WTC11 (cell line): Measurements from ENCODE around the gene SLC25A30. TPM values are rescaled to one million over a fixed set of nuclear protein-coding genes. Genes with fewer than 3 reads are reported as not detected.
A peak's percentile ranks its signal among the peaks of the same experiment; 100 is the strongest.
"Not testable (repeated sequence)": the region's sequence is repeated elsewhere in the genome, so short reads cannot be mapped to it uniquely, and the experiment has no call there.

Experiments
- ATAC-seq: fragments of 200-7000 bp; cut with Tn5 transposase; 2 replicates; pipeline ENCODE4 v1.10.0; 2021; ENCODE audit warnings: mild to moderate bottlenecking, moderate library complexity
- CTCF ChIA-PET: fragments of 300-600 bp; sonication (Branson Sonifier 250); formaldehyde crosslinking; loops from one replicate; lab custom pipeline; 2021; ENCODE audit warnings: antibody characterized with exemption; lab: Charles Lee
- POLR2A ChIA-PET: fragments of 350-600 bp; sonication (Branson Sonifier 250); formaldehyde crosslinking; loops from one replicate; lab custom pipeline; 2021; ENCODE audit warnings: antibody characterized with exemption; lab: Charles Lee
- DNase-seq: peaks from one replicate; pipeline ENCODE4 v3.0.0; 2021; ENCODE audit warnings: low spot score
- H3K27ac Mint-ChIP-seq: 2 replicates; pipeline ENCODE4 v1.8.0; 2021; ENCODE audit warnings: mixed read lengths
- H3K27me3 Mint-ChIP-seq: 2 replicates; pipeline ENCODE4 v1.8.0; 2021; ENCODE audit warnings: low read depth, mild to moderate bottlenecking, moderate library complexity, mixed read lengths
- H3K36me3 Mint-ChIP-seq: 2 replicates; pipeline ENCODE4 v1.8.0; 2021; ENCODE audit warnings: mixed read lengths
- H3K4me1 Mint-ChIP-seq: 2 replicates; pipeline ENCODE4 v1.8.0; 2022; ENCODE audit warnings: mixed read lengths
- H3K4me3 Mint-ChIP-seq: 2 replicates; pipeline ENCODE4 v1.8.0; 2021; ENCODE audit warnings: mild to moderate bottlenecking, moderate library complexity, mixed read lengths
- H3K9me3 Mint-ChIP-seq: 2 replicates; pipeline ENCODE4 v1.8.0; 2021; ENCODE audit warnings: mixed read lengths
- FOXK1 ChIP-seq: sonication (generic); formaldehyde crosslinking; IDR thresholded peaks from 2 replicates; pipeline ENCODE4 v1.8.0; 2022; ENCODE audit warnings: mild to moderate bottlenecking, moderate library complexity, missing genetic modification reagents
- HMGA2 ChIP-seq: fragments of 250-450 bp; sonication (Bioruptor Pico); IDR thresholded peaks from 2 replicates; pipeline ENCODE4 v1.4.0; 2021; ENCODE audit warnings: mild to moderate bottlenecking, moderate library complexity
- TP53 ChIP-seq: sonication (generic); formaldehyde crosslinking; IDR thresholded peaks from 2 replicates; pipeline ENCODE4 v1.8.1; 2023; ENCODE audit warnings: mild to moderate bottlenecking, missing genetic modification reagents
- total RNA-seq: library from RNA; stranded (reverse); gene quantifications from 3 replicates; pipeline ENCODE4 v1.2.3, GENCODE V29; 2021

SLC25A30 gene
- total RNA-seq, 1 experiment from 2014 or later, result 8.2 TPM

DNA sequence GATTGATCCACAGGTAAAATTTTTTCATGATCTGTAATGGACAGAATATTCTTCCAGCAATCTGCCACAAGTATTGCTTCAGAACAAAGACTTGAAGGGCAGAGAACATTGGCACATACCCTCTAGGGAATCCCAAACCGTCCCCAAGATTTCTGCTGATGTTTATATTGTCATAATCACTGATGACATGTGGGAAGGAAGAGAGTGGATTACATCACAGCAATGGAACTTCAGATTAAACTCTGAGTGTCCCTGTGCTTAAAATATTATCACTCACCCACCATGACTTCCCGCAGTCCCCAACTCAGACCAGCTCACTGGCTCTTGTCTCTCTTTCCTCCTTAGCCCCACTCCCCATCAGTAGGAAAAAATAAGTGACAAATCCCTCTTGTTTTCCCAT is 68.7 kb downstream of the SLC25A30 start:
- Mint-ChIP-seq H3K36me3 (peaks cover 40% of the 10 kb centered on the region), H3K27ac (no peak overlapping the region), H3K4me3 (no peak overlapping the region)

DNA sequence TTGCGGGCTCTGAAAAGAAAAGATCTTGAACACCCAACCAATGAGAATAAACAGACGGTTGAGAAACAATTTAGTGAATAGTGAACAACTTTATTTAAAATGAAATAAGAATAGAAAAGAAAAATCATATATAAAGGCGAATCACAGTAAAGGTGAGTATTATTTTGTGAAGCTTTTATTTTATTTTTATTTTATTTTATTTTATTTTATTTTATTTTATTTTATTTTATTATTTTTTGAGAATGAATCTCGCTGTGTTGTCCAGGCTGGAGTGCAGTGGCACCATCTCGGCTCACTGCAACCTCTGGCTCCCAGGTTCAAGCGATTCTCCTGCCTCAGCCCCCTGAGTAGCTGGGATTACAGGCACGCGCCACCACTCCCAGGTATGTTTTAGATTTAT is 74.1 kb downstream of the SLC25A30 start:
- CTCF ChIA-PET, H3K27me3 Mint-ChIP-seq, DNase-seq, POLR2A ChIA-PET, H3K27ac Mint-ChIP-seq, H3K4me3 Mint-ChIP-seq, H3K9me3 Mint-ChIP-seq, ATAC-seq: not testable (repeated sequence)
- TF ChIP-seq HMGA2 (CRISPR knock-in tag), result peak; percentile 91
- Mint-ChIP-seq H3K36me3 (peaks cover 34% of the 10 kb centered on the region), H3K4me1 (peaks cover 17% of the 10 kb centered on the region)

More for the DNA sequence above, 68.7 kb downstream of the SLC25A30 start:
- TF ChIP-seq FOXK1 (CRISPR knock-in tag) (no peak), TP53 (CRISPR knock-in tag) (no peak)
- ChIA-PET CTCF (no interaction called here), POLR2A (interaction anchor here (1.2 kb wide), 1 partner anchor 8 kb away, joined by 4 read pairs; no protein-coding TSS in a partner anchor)
- H3K4me1 Mint-ChIP-seq, result no peaks in the 10 kb centered on the region
- ATAC-seq, result no peak
- H3K9me3 Mint-ChIP-seq, result no peaks in the 10 kb centered on the region
- DNase-seq, result no peak
- H3K27me3 Mint-ChIP-seq, result no peaks in the 10 kb centered on the region

Other genes starting within 250 kb of the SLC25A30 start
- not detected in 3 replicates for gene KCTD4, start 217.3 kb downstream of the SLC25A30 start, total RNA-seq
- 1,861 to 2,091 TPM (median 2,076 TPM) in 3 replicates for gene TPT1, start 77.2 kb downstream of the SLC25A30 start, total RNA-seq
- gene COG3, start 46.6 kb upstream of the SLC25A30 start, total RNA-seq, result 17.0 to 21.6 TPM (median 19.6 TPM) in 3 replicates
- gene ERICH6B, start 197.4 kb upstream of the SLC25A30 start, total RNA-seq, result 0.16 TPM in 1 of 3 replicates, not detected in the others